H1 (cell line): ENCODE results near the gene KIF27. TPM values are rescaled to one million over a fixed set of nuclear protein-coding genes. Genes with fewer than 3 reads are reported as not detected.

Experiments used
- CTCF ChIA-PET: fragments of 300-600 bp; sonication (Branson Sonifier 250); formaldehyde crosslinking; loops from one replicate; lab custom pipeline; 2021; ENCODE audit not compliant: partially characterized antibody; lab: Charles Lee
- POLR2A ChIA-PET: fragments of 300-600 bp; sonication (Branson Sonifier 250); formaldehyde crosslinking; loops from one replicate; lab custom pipeline; 2021; ENCODE audit warnings: inconsistent platforms; ENCODE audit not compliant: partially characterized antibody; lab: Charles Lee
- DNase-seq, 2 experiments: peaks; one replicate each; pipeline versions ENCODE4 v3.0.0 to v3.0.0-alpha.2; 2010 to 2022; ENCODE audit warnings: low spot score in 2 of 2, low read depth in 1 of 2, mixed read lengths in 1 of 2
- FAIRE-seq: peaks from 2 replicates; lab custom pipeline; 2011; peaks lifted over from hg19 to GRCh38; lab: Jason Lieb, UNC
- H2AFZ ChIP-seq: 2 replicates; pipeline ENCODE4 v1.8.1; 2012; ENCODE audit warnings: low read length, inconsistent platforms
- H2AK5ac ChIP-seq: 2 replicates; pipeline ENCODE4 v1.6.1; 2013; ENCODE audit warnings: low read depth, low read length
- H2BK120ac ChIP-seq: replicated peaks from 2 replicates; pipeline ENCODE3; 2013; ENCODE audit warnings: low read depth, low read length, inconsistent platforms
- H2BK12ac ChIP-seq: 2 replicates; pipeline ENCODE4 v1.6.1; 2013; ENCODE audit warnings: low read depth, low read length
- H2BK15ac ChIP-seq: 2 replicates; pipeline ENCODE4 v1.6.1; 2013; ENCODE audit warnings: low read length
- H2BK20ac ChIP-seq: 2 replicates; pipeline ENCODE4 v1.6.1; 2013; ENCODE audit warnings: low read length
- H2BK5ac ChIP-seq: 2 replicates; pipeline ENCODE4 v1.6.1; 2013; ENCODE audit warnings: low read depth, low read length
- H3K14ac ChIP-seq: 2 replicates; pipeline ENCODE4 v1.6.1; 2013; ENCODE audit warnings: inconsistent platforms; ENCODE audit not compliant: insufficient read length
- H3K18ac ChIP-seq: 2 replicates; pipeline ENCODE4 v1.6.1; 2013; ENCODE audit warnings: low read length; ENCODE audit errors: extremely low read depth
- H3K23ac ChIP-seq: 2 replicates; pipeline ENCODE4 v1.6.1; 2013; ENCODE audit warnings: inconsistent platforms; ENCODE audit not compliant: insufficient read length
- H3K23me2 ChIP-seq: 2 replicates; pipeline ENCODE4 v1.6.1; 2013; ENCODE audit warnings: low read depth, low read length
- H3K27ac ChIP-seq: 2 replicates; pipeline ENCODE4 v1.6.1; 2011; ENCODE audit warnings: low read depth, low read length, inconsistent platforms
- H3K27me3 ChIP-seq, 4 experiments: replicated peaks in 1 of 4; 1 replicate in 1 of 4; 2 replicates in 3 of 4; pipeline versions ENCODE4 v1.6.1 to v1.8.1; 2011 to 2013; ENCODE audit warnings: low read length in 3 of 4, mild to moderate bottlenecking in 3 of 4, inconsistent platforms in 2 of 4, mixed read lengths in 2 of 4, moderate library complexity in 1 of 4; ENCODE audit not compliant: control insufficient read depth in 3 of 4, insufficient read depth in 3 of 4; ENCODE audit errors: extremely low read depth in 1 of 4
- H3K36me3 ChIP-seq, 4 experiments: 2 replicates each; pipeline versions ENCODE4 v1.6.1 to v1.8.1; 2011 to 2013; ENCODE audit warnings: mild to moderate bottlenecking in 4 of 4, low read length in 3 of 4, moderate library complexity in 2 of 4, control low read depth in 1 of 4, inconsistent platforms in 1 of 4; ENCODE audit not compliant: insufficient read depth in 4 of 4, control insufficient read depth in 2 of 4
- H3K4ac ChIP-seq: replicated peaks from 2 replicates; pipeline ENCODE3; 2013; ENCODE audit warnings: low read length, low read depth, mixed read lengths, inconsistent platforms; ENCODE audit not compliant: insufficient read length
- H3K4me1 ChIP-seq, 4 experiments: replicated peaks in 1 of 4; 1 replicate in 1 of 4; 2 replicates in 3 of 4; pipeline versions ENCODE4 v1.6.1 to v1.8.1; 2011 to 2013; ENCODE audit warnings: low read length in 3 of 4, inconsistent platforms in 2 of 4, mixed read lengths in 1 of 4; ENCODE audit not compliant: insufficient read depth in 4 of 4, control insufficient read depth in 3 of 4
- H3K4me2 ChIP-seq, 2 experiments: 2 replicates each; pipeline versions ENCODE4 v1.6.1 to v1.8.1; 2011 to 2013; ENCODE audit warnings: low read depth in 2 of 2, low read length in 2 of 2, control low read depth in 1 of 2, inconsistent platforms in 1 of 2, mild to moderate bottlenecking in 1 of 2; ENCODE audit not compliant: insufficient read depth in 1 of 2
- H3K4me3 ChIP-seq, 4 experiments: fragments of 200-600, 300-600 bp in 1 of 4; sonication (generic), shearing (Covaris generic), sonication (Bioruptor Twin) in 1 of 4; 2 replicates each; pipeline versions ENCODE4 v1.5.1 to v1.8.1; 2011 to 2016; ENCODE audit warnings: low read length in 4 of 4, low read depth in 3 of 4, control low read depth in 2 of 4, inconsistent platforms in 2 of 4, mild to moderate bottlenecking in 2 of 4, mixed read lengths in 1 of 4, moderate library complexity in 1 of 4; ENCODE audit not compliant: insufficient read depth in 2 of 4; ENCODE audit errors: extremely low read depth in 1 of 4
- H3K56ac ChIP-seq: replicated peaks from 2 replicates; pipeline ENCODE3; 2013; ENCODE audit warnings: low read depth, mild to moderate bottlenecking, mixed read lengths, low read length, inconsistent platforms; ENCODE audit not compliant: insufficient read length
- H3K79me1 ChIP-seq: 2 replicates; pipeline ENCODE4 v1.6.1; 2013; ENCODE audit warnings: low read depth, low read length, control low read depth
- H3K79me2 ChIP-seq, 2 experiments: 2 replicates each; pipeline versions ENCODE4 v1.6.1 to v1.8.1; 2012 to 2013; ENCODE audit warnings: low read length in 2 of 2, mild to moderate bottlenecking in 2 of 2, inconsistent platforms in 1 of 2; ENCODE audit not compliant: insufficient read depth in 2 of 2, control insufficient read depth in 1 of 2
- H3K9ac ChIP-seq, 4 experiments: replicated peaks in 1 of 4; 1 replicate in 1 of 4; 2 replicates in 3 of 4; pipeline versions ENCODE4 v1.6.1 to v1.8.1; 2011 to 2013; ENCODE audit warnings: low read depth in 3 of 4, low read length in 3 of 4, control low read depth in 2 of 4, mild to moderate bottlenecking in 2 of 4, moderate library complexity in 2 of 4, inconsistent platforms in 1 of 4; ENCODE audit errors: extremely low read depth in 1 of 4
- H3K9me3 ChIP-seq, 2 experiments: 2 replicates each; pipeline versions ENCODE4 v1.6.1 to v1.8.1; 2012 to 2013; ENCODE audit warnings: mild to moderate bottlenecking in 2 of 2, moderate library complexity in 2 of 2, control low read depth in 1 of 2, inconsistent platforms in 1 of 2, low read depth in 1 of 2, low read length in 1 of 2, mixed read lengths in 1 of 2; ENCODE audit not compliant: insufficient read depth in 2 of 2
- H4K20me1 ChIP-seq, 2 experiments: replicated peaks in 1 of 2; 2 replicates each; pipeline versions ENCODE3 to v1.8.1; 2011 to 2013; ENCODE audit warnings: inconsistent platforms in 2 of 2, low read length in 2 of 2, mild to moderate bottlenecking in 1 of 2; ENCODE audit not compliant: insufficient read depth in 2 of 2, control insufficient read depth in 1 of 2
- H4K5ac ChIP-seq: 2 replicates; pipeline ENCODE4 v1.6.1; 2013; ENCODE audit warnings: low read length, low read depth, mixed read lengths, inconsistent platforms; ENCODE audit not compliant: insufficient read length
- H4K8ac ChIP-seq: 2 replicates; pipeline ENCODE4 v1.8.0; 2013; ENCODE audit warnings: mild to moderate bottlenecking, moderate library complexity, low read length, inconsistent platforms; ENCODE audit not compliant: insufficient read depth; ENCODE audit errors: extremely low read depth
- H4K91ac ChIP-seq: replicated peaks from 2 replicates; pipeline ENCODE3; 2013; ENCODE audit warnings: low read length, mixed read lengths, inconsistent platforms; ENCODE audit not compliant: insufficient read length
- BACH1 ChIP-seq: IDR thresholded peaks from 2 replicates; pipeline ENCODE4 v1.6.1; 2012; ENCODE audit warnings: low read length, improper control_type of control experiment
- EP300 ChIP-seq, 2 experiments: IDR thresholded peaks; 1 replicate in 1 of 2; 2 replicates in 1 of 2; pipeline ENCODE4 v1.6.1; 2011 to 2012; ENCODE audit warnings: low read depth in 2 of 2, low read length in 2 of 2, mild to moderate bottlenecking in 2 of 2, borderline replicate concordance in 1 of 2, inconsistent platforms in 1 of 2, moderate library complexity in 1 of 2
- EZH2 ChIP-seq: fragments of 200-600 bp; sonication (generic); IDR thresholded peaks from 2 replicates; pipeline ENCODE4 v1.7.1; 2012; ENCODE audit warnings: low read depth, mild to moderate bottlenecking, moderate library complexity, low read length, inconsistent platforms; ENCODE audit not compliant: severe bottlenecking
- NANOG ChIP-seq: IDR thresholded peaks from 2 replicates; pipeline ENCODE4 v1.6.1; 2011; ENCODE audit warnings: low read length, low read depth, mild to moderate bottlenecking, inconsistent platforms; ENCODE audit not compliant: insufficient read depth, poor library complexity, severe bottlenecking
- TAF1 ChIP-seq: IDR thresholded peaks from 2 replicates; pipeline ENCODE4 v1.6.1; 2011; ENCODE audit warnings: mild to moderate bottlenecking, low read depth, low read length
- WGBS, 2 experiments: shearing (Covaris generic) in 1 of 2; methylation state at CpG; one replicate each; pipeline versions ENCODE4 v1.1.6 to v1.1.7; 2013 to 2015; ENCODE audit warnings: low lambda C conversion rate in 2 of 2, mixed read lengths in 2 of 2, inconsistent platforms in 1 of 2, low coverage in 1 of 2, missing lambda C conversion rate in 1 of 2; ENCODE audit not compliant: insufficient replicate concordance in 2 of 2, insufficient coverage in 1 of 2, insufficient read length in 1 of 2; ENCODE audit errors: extremely low coverage in 1 of 2, missing lambda C conversion rate in 1 of 2; 5-methylcytosine and 5-hydroxymethylcytosine counted together
- polyA plus RNA-seq, 7 experiments: library from polyadenylated mRNA; depleted of rRNA in 3 of 7; stranded (reverse) in 5 of 7; unstranded in 2 of 7; fragments of >200 nt in 5 of 7; fragments of 200-250 nt in 2 of 7; gene quantifications; 1 replicate in 5 of 7; 2 replicates in 1 of 7; 4 replicates in 1 of 7; pipeline versions ENCODE4 v1.2.1 to v1.2.3, GENCODE V29; 2011 to 2013; ENCODE audit warnings: missing spikeins in 2 of 7, mixed read lengths in 2 of 7
- total RNA-seq: library from RNA; stranded (reverse); fragmentation: NEBNext Ultra II Directional; extraction: Animal tissue kit (Norgen Biotek cat#: 25700); gene quantifications from 2 replicates; pipeline ENCODE4 v1.2.1, GENCODE V29; 2021

Gene KIF27
- total and polyA plus RNA-seq, 2 of the 8 experiments (the other 6 are each of a cell fraction or from before 2014, with no cell fraction given) = 0.47 to 7.0 TPM

DNA sequence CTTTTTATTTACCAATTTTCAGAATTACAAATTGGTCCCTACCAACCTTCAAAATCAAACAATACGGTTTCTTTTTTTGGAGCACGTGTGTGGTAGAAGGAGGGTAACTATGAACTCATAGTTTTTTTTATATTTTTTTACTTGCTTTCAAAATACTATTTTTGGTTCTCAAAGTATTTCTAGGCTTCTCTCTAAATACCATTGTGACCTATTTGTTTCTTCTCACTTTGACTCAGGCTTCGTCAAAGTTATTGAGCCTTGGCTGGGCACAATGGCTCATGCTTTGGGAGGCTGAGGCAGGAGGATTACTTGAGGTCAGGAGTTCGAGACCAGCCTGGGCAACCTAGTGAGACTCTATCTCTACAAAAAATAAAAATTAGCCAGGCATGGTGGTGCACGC is 11.6 kb upstream of the KIF27 start:
- Histone ChIP-seq H3K79me2 (no peaks in the 10 kb centered on the region), H2BK5ac (no peak overlapping the region), H3K4me2 (no peak overlapping the region), H2AK5ac (no peak overlapping the region), H4K91ac (no peak overlapping the region), H3K18ac (no peak overlapping the region), H3K4me3 (no peak overlapping the region), H2AFZ (no peak overlapping the region), H4K8ac (no peak overlapping the region), H2BK15ac (no peak overlapping the region), H3K4me1 (peaks cover 0 to 6% (median 2%) of the 10 kb centered on the region in 4 experiments; a peak in 4 of 7 replicates), H3K79me1 (no peaks in the 10 kb centered on the region), H3K36me3 (no peaks in the 10 kb centered on the region), H2BK12ac (no peak overlapping the region), H4K5ac (no peak overlapping the region), H3K9me3 (no peaks in the 10 kb centered on the region), H3K14ac (no peak overlapping the region), H2BK120ac (no peak overlapping the region), H2BK20ac (no peak overlapping the region), H3K27ac (no peak overlapping the region), H4K20me1 (no peaks in the 10 kb centered on the region), H3K9ac (no peak overlapping the region), H3K56ac (no peak overlapping the region), H3K23me2 (no peaks in the 10 kb centered on the region), H3K23ac (no peak overlapping the region), H3K4ac (no peak overlapping the region), H3K27me3 (no peaks in the 10 kb centered on the region)
- ChIA-PET CTCF (interaction anchor here (0.6 to 2.9 kb wide), 5 partner anchors 12 to 361 kb away, joined by 3 to 9 read pairs (median 5); partner anchors contain the start of gene KIF27), POLR2A (interaction anchor here (0.7 to 1.7 kb wide), 3 partner anchors 8 to 334 kb away, joined by 3 to 5 read pairs (median 4); partner anchors contain the start of genes HNRNPK and RMI1)
- no peak for FAIRE-seq
- DNase-seq = no peak
- WGBS, 2 experiments = 88% methylated on average over 5 of the region's 5 CpGs; no CpG with 5 or more reads in 1 of the 2 experiments
- no peak for TF ChIP-seq EP300 (IDR thresholded peaks at IDR 0.05; ENCODE audit: borderline replicate concordance in 1 of 2, low read depth in 2 of 2, low read length in 2 of 2)
- TF ChIP-seq EZH2 = no peak
- TF ChIP-seq NANOG = no peak
- no peak for TF ChIP-seq TAF1
- no peak for TF ChIP-seq BACH1
